H1 (cell line): ENCODE data around the gene SF3B3. TPM values are rescaled to one million over a fixed set of nuclear protein-coding genes. Genes with fewer than 3 reads are reported as not detected.

Source experiments
- CTCF ChIA-PET: fragments of 300-600 bp; sonication (Branson Sonifier 250); formaldehyde crosslinking; loops from one replicate; lab custom pipeline; 2021; ENCODE audit not compliant: partially characterized antibody; lab: Charles Lee
- POLR2A ChIA-PET: fragments of 300-600 bp; sonication (Branson Sonifier 250); formaldehyde crosslinking; loops from one replicate; lab custom pipeline; 2021; ENCODE audit warnings: inconsistent platforms; ENCODE audit not compliant: partially characterized antibody; lab: Charles Lee
- DNase-seq, 2 experiments: peaks; one replicate each; pipeline versions ENCODE4 v3.0.0 to v3.0.0-alpha.2; 2010 to 2022; ENCODE audit warnings: low spot score in 2 of 2, low read depth in 1 of 2, mixed read lengths in 1 of 2
- FAIRE-seq: peaks from 2 replicates; lab custom pipeline; 2011; peaks lifted over from hg19 to GRCh38; lab: Jason Lieb, UNC
- H2AFZ ChIP-seq: 2 replicates; pipeline ENCODE4 v1.8.1; 2012; ENCODE audit warnings: low read length, inconsistent platforms
- H2AK5ac ChIP-seq: 2 replicates; pipeline ENCODE4 v1.6.1; 2013; ENCODE audit warnings: low read depth, low read length
- H2BK120ac ChIP-seq: replicated peaks from 2 replicates; pipeline ENCODE3; 2013; ENCODE audit warnings: low read depth, low read length, inconsistent platforms
- H2BK12ac ChIP-seq: 2 replicates; pipeline ENCODE4 v1.6.1; 2013; ENCODE audit warnings: low read depth, low read length
- H2BK15ac ChIP-seq: 2 replicates; pipeline ENCODE4 v1.6.1; 2013; ENCODE audit warnings: low read length
- H2BK20ac ChIP-seq: 2 replicates; pipeline ENCODE4 v1.6.1; 2013; ENCODE audit warnings: low read length
- H2BK5ac ChIP-seq: 2 replicates; pipeline ENCODE4 v1.6.1; 2013; ENCODE audit warnings: low read depth, low read length
- H3K14ac ChIP-seq: 2 replicates; pipeline ENCODE4 v1.6.1; 2013; ENCODE audit warnings: inconsistent platforms; ENCODE audit not compliant: insufficient read length
- H3K18ac ChIP-seq: 2 replicates; pipeline ENCODE4 v1.6.1; 2013; ENCODE audit warnings: low read length; ENCODE audit errors: extremely low read depth
- H3K23ac ChIP-seq: 2 replicates; pipeline ENCODE4 v1.6.1; 2013; ENCODE audit warnings: inconsistent platforms; ENCODE audit not compliant: insufficient read length
- H3K23me2 ChIP-seq: 2 replicates; pipeline ENCODE4 v1.6.1; 2013; ENCODE audit warnings: low read depth, low read length
- H3K27ac ChIP-seq: 2 replicates; pipeline ENCODE4 v1.6.1; 2011; ENCODE audit warnings: low read depth, low read length, inconsistent platforms
- H3K27me3 ChIP-seq, 4 experiments: replicated peaks in 1 of 4; 1 replicate in 1 of 4; 2 replicates in 3 of 4; pipeline versions ENCODE4 v1.6.1 to v1.8.1; 2011 to 2013; ENCODE audit warnings: low read length in 3 of 4, mild to moderate bottlenecking in 3 of 4, inconsistent platforms in 2 of 4, mixed read lengths in 2 of 4, moderate library complexity in 1 of 4; ENCODE audit not compliant: control insufficient read depth in 3 of 4, insufficient read depth in 3 of 4; ENCODE audit errors: extremely low read depth in 1 of 4
- H3K36me3 ChIP-seq, 4 experiments: 2 replicates each; pipeline versions ENCODE4 v1.6.1 to v1.8.1; 2011 to 2013; ENCODE audit warnings: mild to moderate bottlenecking in 4 of 4, low read length in 3 of 4, moderate library complexity in 2 of 4, control low read depth in 1 of 4, inconsistent platforms in 1 of 4; ENCODE audit not compliant: insufficient read depth in 4 of 4, control insufficient read depth in 2 of 4
- H3K4ac ChIP-seq: replicated peaks from 2 replicates; pipeline ENCODE3; 2013; ENCODE audit warnings: low read length, low read depth, mixed read lengths, inconsistent platforms; ENCODE audit not compliant: insufficient read length
- H3K4me1 ChIP-seq, 4 experiments: replicated peaks in 1 of 4; 1 replicate in 1 of 4; 2 replicates in 3 of 4; pipeline versions ENCODE4 v1.6.1 to v1.8.1; 2011 to 2013; ENCODE audit warnings: low read length in 3 of 4, inconsistent platforms in 2 of 4, mixed read lengths in 1 of 4; ENCODE audit not compliant: insufficient read depth in 4 of 4, control insufficient read depth in 3 of 4
- H3K4me2 ChIP-seq, 2 experiments: 2 replicates each; pipeline versions ENCODE4 v1.6.1 to v1.8.1; 2011 to 2013; ENCODE audit warnings: low read depth in 2 of 2, low read length in 2 of 2, control low read depth in 1 of 2, inconsistent platforms in 1 of 2, mild to moderate bottlenecking in 1 of 2; ENCODE audit not compliant: insufficient read depth in 1 of 2
- H3K4me3 ChIP-seq, 4 experiments: fragments of 200-600, 300-600 bp in 1 of 4; sonication (generic), shearing (Covaris generic), sonication (Bioruptor Twin) in 1 of 4; 2 replicates each; pipeline versions ENCODE4 v1.5.1 to v1.8.1; 2011 to 2016; ENCODE audit warnings: low read length in 4 of 4, low read depth in 3 of 4, control low read depth in 2 of 4, inconsistent platforms in 2 of 4, mild to moderate bottlenecking in 2 of 4, mixed read lengths in 1 of 4, moderate library complexity in 1 of 4; ENCODE audit not compliant: insufficient read depth in 2 of 4; ENCODE audit errors: extremely low read depth in 1 of 4
- H3K56ac ChIP-seq: replicated peaks from 2 replicates; pipeline ENCODE3; 2013; ENCODE audit warnings: low read depth, mild to moderate bottlenecking, mixed read lengths, low read length, inconsistent platforms; ENCODE audit not compliant: insufficient read length
- H3K79me1 ChIP-seq: 2 replicates; pipeline ENCODE4 v1.6.1; 2013; ENCODE audit warnings: low read depth, low read length, control low read depth
- H3K79me2 ChIP-seq, 2 experiments: 2 replicates each; pipeline versions ENCODE4 v1.6.1 to v1.8.1; 2012 to 2013; ENCODE audit warnings: low read length in 2 of 2, mild to moderate bottlenecking in 2 of 2, inconsistent platforms in 1 of 2; ENCODE audit not compliant: insufficient read depth in 2 of 2, control insufficient read depth in 1 of 2
- H3K9ac ChIP-seq, 4 experiments: replicated peaks in 1 of 4; 1 replicate in 1 of 4; 2 replicates in 3 of 4; pipeline versions ENCODE4 v1.6.1 to v1.8.1; 2011 to 2013; ENCODE audit warnings: low read depth in 3 of 4, low read length in 3 of 4, control low read depth in 2 of 4, mild to moderate bottlenecking in 2 of 4, moderate library complexity in 2 of 4, inconsistent platforms in 1 of 4; ENCODE audit errors: extremely low read depth in 1 of 4
- H3K9me3 ChIP-seq, 2 experiments: 2 replicates each; pipeline versions ENCODE4 v1.6.1 to v1.8.1; 2012 to 2013; ENCODE audit warnings: mild to moderate bottlenecking in 2 of 2, moderate library complexity in 2 of 2, control low read depth in 1 of 2, inconsistent platforms in 1 of 2, low read depth in 1 of 2, low read length in 1 of 2, mixed read lengths in 1 of 2; ENCODE audit not compliant: insufficient read depth in 2 of 2
- H4K20me1 ChIP-seq, 2 experiments: replicated peaks in 1 of 2; 2 replicates each; pipeline versions ENCODE3 to v1.8.1; 2011 to 2013; ENCODE audit warnings: inconsistent platforms in 2 of 2, low read length in 2 of 2, mild to moderate bottlenecking in 1 of 2; ENCODE audit not compliant: insufficient read depth in 2 of 2, control insufficient read depth in 1 of 2
- H4K5ac ChIP-seq: 2 replicates; pipeline ENCODE4 v1.6.1; 2013; ENCODE audit warnings: low read length, low read depth, mixed read lengths, inconsistent platforms; ENCODE audit not compliant: insufficient read length
- H4K8ac ChIP-seq: 2 replicates; pipeline ENCODE4 v1.8.0; 2013; ENCODE audit warnings: mild to moderate bottlenecking, moderate library complexity, low read length, inconsistent platforms; ENCODE audit not compliant: insufficient read depth; ENCODE audit errors: extremely low read depth
- H4K91ac ChIP-seq: replicated peaks from 2 replicates; pipeline ENCODE3; 2013; ENCODE audit warnings: low read length, mixed read lengths, inconsistent platforms; ENCODE audit not compliant: insufficient read length
- BACH1 ChIP-seq: IDR thresholded peaks from 2 replicates; pipeline ENCODE4 v1.6.1; 2012; ENCODE audit warnings: low read length, improper control_type of control experiment
- POLR2A ChIP-seq, 2 experiments: IDR thresholded peaks; 1 replicate in 1 of 2; 2 replicates in 1 of 2; pipeline ENCODE4 v1.6.1; 2011; ENCODE audit warnings: low read depth in 2 of 2, low read length in 2 of 2, mild to moderate bottlenecking in 2 of 2; ENCODE audit errors: control extremely low read depth in 1 of 2
- POLR2AphosphoS5 ChIP-seq: IDR thresholded peaks from 2 replicates; pipeline ENCODE4 v1.6.1; 2011; ENCODE audit warnings: low read depth, low read length
- USF2 ChIP-seq: IDR thresholded peaks from 2 replicates; pipeline ENCODE4 v1.6.1; 2011; ENCODE audit warnings: low read length, improper control_type of control experiment
- WGBS, 2 experiments: shearing (Covaris generic) in 1 of 2; methylation state at CpG; one replicate each; pipeline versions ENCODE4 v1.1.6 to v1.1.7; 2013 to 2015; ENCODE audit warnings: low lambda C conversion rate in 2 of 2, mixed read lengths in 2 of 2, inconsistent platforms in 1 of 2, low coverage in 1 of 2, missing lambda C conversion rate in 1 of 2; ENCODE audit not compliant: insufficient replicate concordance in 2 of 2, insufficient coverage in 1 of 2, insufficient read length in 1 of 2; ENCODE audit errors: extremely low coverage in 1 of 2, missing lambda C conversion rate in 1 of 2; 5-methylcytosine and 5-hydroxymethylcytosine counted together
- polyA plus RNA-seq, 7 experiments: library from polyadenylated mRNA; depleted of rRNA in 3 of 7; stranded (reverse) in 5 of 7; unstranded in 2 of 7; fragments of >200 nt in 5 of 7; fragments of 200-250 nt in 2 of 7; gene quantifications; 1 replicate in 5 of 7; 2 replicates in 1 of 7; 4 replicates in 1 of 7; pipeline versions ENCODE4 v1.2.1 to v1.2.3, GENCODE V29; 2011 to 2013; ENCODE audit warnings: missing spikeins in 2 of 7, mixed read lengths in 2 of 7
- total RNA-seq: library from RNA; stranded (reverse); fragmentation: NEBNext Ultra II Directional; extraction: Animal tissue kit (Norgen Biotek cat#: 25700); gene quantifications from 2 replicates; pipeline ENCODE4 v1.2.1, GENCODE V29; 2021

The SF3B3 gene
- total and polyA plus RNA-seq, 2 of the 8 experiments (the other 6 are each of a cell fraction or from before 2014, with no cell fraction given), result 241 to 521 TPM

DNA sequence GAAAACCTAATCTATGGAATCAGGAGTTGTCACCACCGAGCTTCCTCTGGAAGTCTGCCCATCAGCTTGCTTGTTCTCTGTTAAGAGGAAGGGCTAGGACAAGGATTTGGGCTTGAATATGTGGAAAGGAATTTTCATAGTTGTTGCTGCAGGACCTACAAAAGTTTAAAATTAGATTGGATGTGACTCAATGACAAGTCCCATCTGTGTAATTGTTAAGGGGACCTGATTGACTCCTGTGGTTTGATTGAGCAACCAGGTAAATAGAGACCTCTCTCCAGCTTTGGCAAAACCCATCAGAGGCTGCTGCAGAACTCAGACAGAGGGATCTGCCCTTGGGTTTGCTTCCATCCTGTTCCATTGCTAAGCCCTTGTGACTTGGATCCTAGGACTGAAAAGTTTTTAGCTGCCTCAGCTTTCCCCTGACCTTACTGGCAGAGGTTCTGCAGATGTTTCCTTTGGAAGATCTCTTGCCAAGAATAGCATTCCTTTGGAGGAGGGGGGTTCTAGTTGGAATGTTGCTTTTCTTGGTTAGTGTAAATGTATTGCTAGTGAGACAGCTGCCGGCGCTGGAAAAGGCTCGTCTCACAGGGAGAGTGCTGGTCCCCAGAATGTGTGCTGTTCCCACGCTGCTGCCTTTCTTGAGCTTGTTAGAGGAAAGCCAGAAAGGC is 50.0 kb downstream of the SF3B3 start:
- Histone ChIP-seq H3K4me2 (no peak overlapping the region), H3K27me3 (no peaks in the 10 kb centered on the region)

More for the DNA sequence above, 50.0 kb downstream of the SF3B3 start:
- Histone ChIP-seq H3K9ac (no peak overlapping the region), H4K91ac (no peak overlapping the region), H4K20me1 (peaks cover 9 to 11% of the 10 kb centered on the region in 2 experiments), H3K9me3 (no peaks in the 10 kb centered on the region), H3K79me1 (peaks cover 5% of the 10 kb centered on the region; the same call in 1 of the 2 replicates), H2BK15ac (no peak overlapping the region), H3K56ac (no peak overlapping the region), H3K36me3 (peaks cover 44 to 61% (median 58%) of the 10 kb centered on the region in 4 experiments), H3K4me3 (no peak overlapping the region), H3K4ac (no peak overlapping the region), H3K27ac (no peak overlapping the region), H2BK5ac (no peak overlapping the region), H2AK5ac (no peak overlapping the region), H3K4me1 (no peaks in the 10 kb centered on the region; a peak in 1 of 7 replicates), H4K8ac (no peak overlapping the region), H2BK12ac (no peak overlapping the region), H3K23me2 (no peaks in the 10 kb centered on the region), H2BK120ac (no peak overlapping the region), H3K79me2 (no peaks in the 10 kb centered on the region), H4K5ac (no peak overlapping the region), H2BK20ac (no peak overlapping the region), H3K23ac (no peak overlapping the region), H2AFZ (no peak overlapping the region), H3K14ac (no peak overlapping the region), H3K18ac (no peak overlapping the region)
- DNase-seq, result no peak
- no peak for FAIRE-seq
- ChIA-PET CTCF (interaction anchor here (0.7 to 5.3 kb wide), 11 partner anchors 9 to 306 kb away, joined by 3 to 65 read pairs (median 5); no protein-coding TSS in a partner anchor), POLR2A (interaction anchor here (0.5 to 27.1 kb wide), 20 partner anchors 9 to 214 kb away, joined by 3 to 525 read pairs (median 4); partner anchors contain the start of genes COG4, IL34 and SF3B3)
- 0 out of 3 replicates have a peak, but pooled peaks of 1 of the 2 experiments have one; percentile 7 for TF ChIP-seq POLR2A (IDR thresholded peaks at IDR 0.05; ENCODE audit: control extremely low read depth in 1 of 2, low read depth in 2 of 2, low read length in 2 of 2)
- no peak for TF ChIP-seq BACH1
- TF ChIP-seq POLR2AphosphoS5, result peak; percentile 45; the same call in 1 of the 2 replicates
- no peak for TF ChIP-seq USF2
- 96% methylated on average over 5 of the region's 5 CpGs; no CpG with 5 or more reads in 1 of the 2 experiments for WGBS, 2 experiments
